Stimulated activated CD4-positive, alpha-beta T cell treated with anti-CD3 and anti-CD28 coated beads, Interleukin-2, amount 100 ng/mL, for 48 hours (primary cell): Measurements from ENCODE around the gene DGCR2.
A peak's percentile ranks its signal among the peaks of the same experiment; 100 is the strongest.
"Not testable (repeated sequence)": the region's sequence is repeated elsewhere in the genome, so short reads cannot be mapped to it uniquely, and the experiment has no call there.

Experiments used
- DNase-seq, 2 donors: peaks; one replicate each; pipeline ENCODE4 v3.0.0-alpha.2; 2020

Gene DGCR2

GRCh38 chr22:19122143-19122751, at the start of gene DGCR2:
Gene DGCR2, minus strand, starts transcription at chr22:19122412. Its CDS starts 206 bp downstream, at chr22:19122206.
- DNase-seq = peak; percentile 95 to 97

- DNase-seq = no peak
Observed at GRCh38 chr22:19169947-19170318, 47.7 kb upstream of the DGCR2 start.

GRCh38 chr22:19169002-19169946, 47.1 kb upstream of the DGCR2 start:
- no peak for DNase-seq

- DNase-seq = no peak
Observed at GRCh38 chr22:19168088-19168890, 46.1 kb upstream of the DGCR2 start.

- DNase-seq = no peak
Observed at GRCh38 chr22:19167106-19167869, 45.1 kb upstream of the DGCR2 start.

GRCh38 chr22:19166421-19166820, 44.2 kb upstream of the DGCR2 start:
- DNase-seq = no peak

GRCh38 chr22:19164425-19164824, 42.2 kb upstream of the DGCR2 start:
- DNase-seq = no peak

GRCh38 chr22:19158649-19159048, 36.4 kb upstream of the DGCR2 start:
- not testable (repeated sequence) for DNase-seq

- DNase-seq = not testable (repeated sequence)
Observed at GRCh38 chr22:19156109-19156508, 33.9 kb upstream of the DGCR2 start.

- DNase-seq = no peak
Observed at GRCh38 chr22:19152942-19153883, 31.0 kb upstream of the DGCR2 start.

- DNase-seq = no peak
Observed at GRCh38 chr22:19151329-19152191, 29.3 kb upstream of the DGCR2 start.

GRCh38 chr22:19150482-19151328, 28.5 kb upstream of the DGCR2 start:
- no peak for DNase-seq

- no peak for DNase-seq
Observed at GRCh38 chr22:19149991-19150390, 27.8 kb upstream of the DGCR2 start, which contains the start of gene GSC2. Gene GSC2, minus strand, starts transcription at chr22:19150292. Its CDS starts 9 bp downstream, at chr22:19150283.

GRCh38 chr22:19149047-19149883, 27.1 kb upstream of the DGCR2 start:
- peak in 1 of 2 donors; percentile 18 for DNase-seq

GRCh38 chr22:19148417-19149046, 26.3 kb upstream of the DGCR2 start:
- no peak for DNase-seq

GRCh38 chr22:19147195-19147780, 25.1 kb upstream of the DGCR2 start:
- DNase-seq = no peak
